Measurements from ENCODE around the gene FGFR4.

Gene FGFR4

GRCh38 chr5:177085985-177086653 lies 596 bp upstream of the FGFR4 start:
- no peak for DNase-seq

DNA sequence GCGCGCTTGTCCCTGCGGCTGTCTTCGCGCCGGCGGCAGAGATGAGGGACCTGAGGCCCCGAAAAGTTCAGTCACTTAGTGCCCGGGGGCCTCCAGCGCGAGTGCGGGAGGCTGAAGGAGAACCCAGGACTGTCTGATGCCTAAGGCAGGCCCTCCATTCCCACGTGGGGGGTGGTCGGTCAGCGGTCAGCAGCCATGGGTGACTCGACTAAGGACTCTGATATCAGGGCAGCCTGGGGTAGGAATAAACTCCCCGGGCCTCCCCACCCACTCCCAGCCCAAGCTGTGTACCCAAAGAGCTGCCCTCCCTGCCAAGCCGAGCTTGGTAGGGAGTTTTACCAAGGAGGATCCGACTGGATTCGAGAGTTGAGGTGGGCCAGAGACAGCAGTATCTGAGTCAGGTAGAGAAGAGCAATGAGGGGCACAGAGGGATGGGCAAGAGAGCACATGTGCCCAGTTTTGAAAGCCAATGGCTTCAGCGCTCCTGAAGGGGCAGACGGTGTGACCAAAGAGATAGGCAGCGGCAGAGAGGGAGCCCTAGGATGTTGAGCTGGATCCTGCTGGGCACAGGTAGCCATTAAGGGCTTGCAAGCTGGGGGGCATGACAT lies 787 bp downstream of the FGFR4 start:
- DNase-seq, result no peak

- no peak for DNase-seq
Measured at GRCh38 chr5:177089127-177089526, 2.4 kb downstream of the FGFR4 start.

DNA sequence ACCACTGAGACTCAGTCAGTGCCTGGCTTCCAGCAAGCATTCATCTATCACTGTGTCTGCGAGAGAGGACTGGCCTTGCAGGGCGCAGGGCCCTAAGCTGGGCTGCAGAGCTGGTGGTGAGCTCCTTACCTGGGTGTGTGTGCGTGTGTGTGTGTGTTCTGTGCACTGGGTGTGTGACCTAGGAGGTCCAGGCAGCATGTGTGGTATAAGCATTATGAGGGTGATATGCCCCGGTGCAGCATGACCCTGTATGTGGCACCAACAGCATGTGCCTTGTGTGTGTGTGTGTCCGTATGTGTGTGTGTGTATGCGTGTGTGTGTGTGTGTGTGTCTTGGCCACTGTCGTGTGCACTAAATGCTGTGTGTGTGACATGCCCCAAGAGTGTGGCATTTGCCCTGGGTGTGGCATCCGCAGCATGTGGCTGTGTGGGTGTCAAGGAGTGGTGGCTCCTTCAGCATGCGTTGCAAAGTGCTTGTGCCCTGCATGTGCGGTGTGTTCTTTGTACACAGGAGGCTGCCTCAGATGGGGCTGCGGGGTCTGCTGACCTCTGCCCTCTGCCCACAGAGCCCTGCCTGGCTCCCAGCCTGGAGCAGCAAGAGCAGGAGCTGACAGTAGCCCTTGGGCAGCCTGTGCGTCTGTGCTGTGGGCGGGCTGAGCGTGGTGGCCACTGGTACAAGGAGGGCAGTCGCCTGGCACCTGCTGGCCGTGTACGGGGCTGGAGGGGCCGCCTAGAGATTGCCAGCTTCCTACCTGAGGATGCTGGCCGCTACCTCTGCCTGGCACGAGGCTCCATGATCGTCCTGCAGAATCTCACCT lies 3.3 kb downstream of the FGFR4 start:
- no peak for DNase-seq

GRCh38 chr5:177090813-177091212 lies 4.1 kb downstream of the FGFR4 start:
- no peak for DNase-seq

- DNase-seq, result no peak
Measured at GRCh38 chr5:177091232-177091631, 4.5 kb downstream of the FGFR4 start.

GRCh38 chr5:177092178-177093081 lies 5.7 kb downstream of the FGFR4 start:
- no peak for DNase-seq

GRCh38 chr5:177093082-177093712 lies 6.5 kb downstream of the FGFR4 start:
- no peak for DNase-seq

- no peak for DNase-seq
Measured at GRCh38 chr5:177093803-177094202, 7.1 kb downstream of the FGFR4 start.

DNA sequence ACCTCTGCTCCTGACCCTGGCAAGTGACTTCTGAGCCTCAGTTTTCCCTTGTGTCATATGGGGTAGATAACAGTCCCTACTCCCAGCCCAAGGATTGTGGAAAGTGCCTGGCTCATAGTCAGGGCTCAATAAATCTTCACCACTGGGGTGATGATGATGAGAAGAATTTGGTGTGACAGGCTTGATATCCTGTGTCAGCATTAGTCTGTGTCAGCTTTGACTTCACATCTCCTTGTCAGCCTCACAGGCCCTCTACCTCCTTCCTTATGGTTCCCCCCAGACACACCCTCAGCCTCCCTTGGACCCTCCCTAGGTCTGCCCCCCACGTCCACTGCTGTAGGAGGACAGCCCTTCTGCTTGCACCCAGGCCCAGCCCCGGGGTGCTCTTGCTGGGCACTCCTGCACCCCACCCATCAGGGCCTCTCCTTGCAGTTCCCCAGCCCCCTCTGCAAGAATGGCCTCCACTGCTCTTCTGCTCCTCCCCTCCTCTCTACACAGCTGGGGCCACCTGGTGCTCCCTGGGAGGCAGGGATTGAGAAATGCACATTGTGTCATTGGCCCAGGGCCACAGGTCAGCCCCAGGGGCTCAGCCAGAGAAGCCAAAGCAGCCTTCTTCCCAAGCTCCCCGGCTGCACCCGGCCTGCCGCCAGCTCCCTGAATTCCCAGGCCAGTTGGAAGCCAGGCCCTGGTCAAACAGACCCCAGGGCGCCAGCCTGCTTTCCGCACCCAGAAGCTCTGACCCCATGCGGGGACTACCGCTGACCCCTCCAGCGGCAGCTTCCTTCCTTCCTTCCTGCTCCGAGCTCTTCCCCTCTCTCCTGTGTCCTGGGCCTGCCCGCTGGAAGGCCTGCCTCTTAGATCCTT lies 7.7 kb downstream of the FGFR4 start:
- DNase-seq, result no peak

DNA sequence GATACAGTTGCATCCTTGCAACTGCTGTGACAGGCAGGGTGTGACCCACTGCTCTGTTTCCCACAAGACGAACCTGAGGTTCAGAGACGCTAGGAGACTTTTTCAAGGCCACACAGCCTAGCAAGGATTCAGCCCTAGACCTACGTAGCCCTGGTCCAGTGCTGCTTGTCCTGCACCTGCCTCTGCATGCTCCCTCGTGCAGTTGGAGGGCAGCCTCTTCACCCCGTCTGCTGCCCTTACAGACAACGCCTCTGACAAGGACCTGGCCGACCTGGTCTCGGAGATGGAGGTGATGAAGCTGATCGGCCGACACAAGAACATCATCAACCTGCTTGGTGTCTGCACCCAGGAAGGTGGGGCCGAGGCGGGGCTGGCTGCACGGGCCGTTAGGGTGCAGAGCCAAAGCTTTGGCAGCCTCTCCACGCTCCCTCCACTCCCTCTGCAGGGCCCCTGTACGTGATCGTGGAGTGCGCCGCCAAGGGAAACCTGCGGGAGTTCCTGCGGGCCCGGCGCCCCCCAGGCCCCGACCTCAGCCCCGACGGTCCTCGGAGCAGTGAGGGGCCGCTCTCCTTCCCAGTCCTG lies 8.5 kb downstream of the FGFR4 start:
- no peak for DNase-seq

- no peak for DNase-seq
Measured at GRCh38 chr5:177096162-177097015, 9.7 kb downstream of the FGFR4 start.

DNA sequence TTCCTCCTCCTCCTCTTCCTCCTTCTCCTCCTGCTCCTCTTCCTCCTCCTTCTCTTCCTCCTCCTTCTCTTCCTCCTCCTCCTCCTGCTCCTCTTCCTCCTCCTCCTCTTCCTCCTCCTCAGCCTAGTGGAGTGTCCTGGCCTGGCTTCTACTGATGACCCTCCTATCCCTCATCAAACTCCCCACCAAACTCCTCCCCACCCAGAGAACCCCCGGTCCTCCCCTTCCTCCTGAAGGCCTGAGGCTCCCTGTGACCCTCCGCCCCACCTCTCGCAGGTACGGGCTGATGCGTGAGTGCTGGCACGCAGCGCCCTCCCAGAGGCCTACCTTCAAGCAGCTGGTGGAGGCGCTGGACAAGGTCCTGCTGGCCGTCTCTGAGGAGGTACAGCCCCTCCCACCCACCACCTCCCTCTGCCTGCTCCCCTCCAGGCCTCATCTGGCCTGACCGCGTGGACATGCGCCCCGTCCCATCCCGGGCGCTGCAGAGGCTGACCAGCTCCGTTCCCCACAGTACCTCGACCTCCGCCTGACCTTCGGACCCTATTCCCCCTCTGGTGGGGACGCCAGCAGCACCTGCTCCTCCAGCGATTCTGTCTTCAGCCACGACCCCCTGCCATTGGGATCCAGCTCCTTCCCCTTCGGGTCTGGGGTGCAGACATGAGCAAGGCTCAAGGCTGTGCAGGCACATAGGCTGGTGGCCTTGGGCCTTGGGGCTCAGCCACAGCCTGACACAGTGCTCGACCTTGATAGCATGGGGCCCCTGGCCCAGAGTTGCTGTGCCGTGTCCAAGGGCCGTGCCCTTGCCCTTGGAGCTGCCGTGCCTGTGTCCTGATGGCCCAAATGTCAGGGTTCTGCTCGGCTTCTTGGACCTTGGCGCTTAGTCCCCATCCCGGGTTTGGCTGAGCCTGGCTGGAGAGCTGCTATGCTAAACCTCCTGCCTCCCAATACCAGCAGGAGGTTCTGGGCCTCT lies 10.6 kb downstream of the FGFR4 start:
- no peak for DNase-seq

- no peak for DNase-seq
Measured at GRCh38 chr5:177098120-177098469, 11.4 kb downstream of the FGFR4 start.

- no peak for DNase-seq
Measured at GRCh38 chr5:177098470-177099141, 11.9 kb downstream of the FGFR4 start.

DNA sequence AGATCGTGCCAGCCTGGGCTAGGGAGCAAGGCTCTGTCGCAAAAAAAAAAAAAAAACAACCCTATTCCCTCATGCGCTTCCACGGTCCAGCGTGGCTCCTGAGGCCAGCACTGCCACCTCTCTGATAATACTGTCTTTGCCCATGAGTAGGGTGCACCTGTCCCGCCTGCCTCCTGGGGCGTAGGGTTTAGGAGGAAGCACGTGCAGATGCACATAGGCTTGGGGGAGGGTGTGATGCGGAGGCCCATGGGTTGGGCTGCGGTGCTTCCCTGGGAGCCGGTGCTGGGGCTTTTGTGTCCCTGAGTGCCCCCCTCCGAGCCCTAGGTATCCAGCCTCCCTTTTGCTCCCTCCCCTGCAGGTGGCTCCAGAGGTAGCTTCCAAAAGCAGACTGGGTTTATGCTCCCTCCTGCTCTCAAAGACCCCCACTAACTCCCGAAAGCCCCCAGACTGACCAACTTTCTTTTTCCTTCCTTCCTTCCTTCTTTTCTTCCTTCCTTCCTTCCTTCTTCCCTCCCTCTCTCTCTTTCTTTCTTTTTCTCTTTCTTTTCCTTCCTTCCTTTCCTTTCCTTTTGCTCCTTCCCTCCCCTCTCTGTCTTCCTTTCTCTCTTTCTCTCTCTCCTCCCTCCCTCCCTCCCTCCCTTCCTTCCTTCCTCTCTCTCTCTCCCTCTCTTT lies 12.8 kb downstream of the FGFR4 start:
- no peak for DNase-seq

DNA sequence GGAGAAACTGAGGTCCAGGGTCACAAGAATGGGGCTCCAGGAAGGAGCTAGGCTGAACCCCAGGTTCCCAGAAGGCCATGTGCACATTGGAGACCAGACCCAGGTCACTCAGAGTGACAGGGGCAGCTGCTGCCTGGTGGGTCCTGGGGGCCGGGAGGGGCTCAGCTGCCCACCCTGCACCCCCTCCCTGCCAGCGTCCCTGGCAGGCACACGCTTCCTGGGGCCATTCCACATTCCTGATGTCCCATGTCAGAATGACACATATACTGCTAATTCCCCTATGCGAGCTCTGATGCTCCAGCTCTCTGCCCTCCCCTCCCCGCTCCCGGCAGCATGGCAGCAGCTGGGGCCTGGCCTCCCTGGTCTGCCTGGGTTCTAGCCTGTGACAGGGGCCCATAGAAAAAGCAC lies 14.0 kb downstream of the FGFR4 start:
- no peak for DNase-seq
